Neural progenitor cell (in vitro differentiated cells): ENCODE measurements around the gene BTG2.

ENCODE experiments used
- CTCF ChIP-seq: fragments of 200-600 bp; sonication (generic); IDR thresholded peaks from 2 replicates; pipeline ENCODE4 v1.5.1; 2017; ENCODE audit warnings: antibody characterized with exemption, mild to moderate bottlenecking
- EZH2 ChIP-seq: fragments of 200-600 bp; sonication (generic); IDR thresholded peaks from 2 replicates; pipeline ENCODE4 v1.6.1; 2017; ENCODE audit warnings: antibody characterized with exemption, mild to moderate bottlenecking, moderate library complexity

GRCh38 chr1:203271018-203271743, 34.1 kb upstream of the BTG2 start:
- no peak for TF ChIP-seq CTCF
- no peak for TF ChIP-seq EZH2
